Nephron (organoid): ENCODE results near the gene CPD.

Experiments
- H3K27ac Mint-ChIP-seq, 3 experiments: 2 replicates each; pipeline ENCODE4 v1.8.0; 2020; ENCODE audit warnings: mixed read lengths in 3 of 3, mild to moderate bottlenecking in 2 of 3, moderate library complexity in 1 of 3
- H3K27me3 Mint-ChIP-seq: 2 replicates; pipeline ENCODE4 v1.8.0; 2021; ENCODE audit warnings: low read depth, mild to moderate bottlenecking, moderate library complexity, mixed read lengths
- H3K36me3 Mint-ChIP-seq: 2 replicates; pipeline ENCODE4 v1.8.0; 2020; ENCODE audit warnings: low read depth, mixed read lengths
- H3K4me1 Mint-ChIP-seq: 2 replicates; pipeline ENCODE4 v1.8.0; 2020; ENCODE audit warnings: mixed read lengths
- H3K4me3 Mint-ChIP-seq, 3 experiments: 2 replicates each; pipeline ENCODE4 v1.8.0; 2020; ENCODE audit warnings: mild to moderate bottlenecking in 3 of 3, mixed read lengths in 3 of 3, moderate library complexity in 2 of 3
- H3K9me3 Mint-ChIP-seq: 2 replicates; pipeline ENCODE4 v1.8.0; 2020; ENCODE audit warnings: mixed read lengths
- CTCF ChIP-seq, 3 experiments: fragments of 200-600 bp; sonication (generic); IDR thresholded peaks; one replicate each; pipeline ENCODE4 v1.5.0; 2021; ENCODE audit warnings: antibody characterized with exemption in 3 of 3; ENCODE audit not compliant: unreplicated experiment in 3 of 3

Gene CPD

GRCh38 chr17:30393911-30394867, 15.5 kb downstream of the CPD start:
- no peak for TF ChIP-seq CTCF (IDR thresholded peaks at IDR 0.05; ENCODE audit: unreplicated experiment in 3 of 3)
- H3K9me3 Mint-ChIP-seq = no peaks in the 10 kb centered on the region
- peak overlapping the region in 2 of 3 experiments; percentile 12 to 18 for H3K27ac Mint-ChIP-seq
- peaks cover 34% of the 10 kb centered on the region for H3K4me1 Mint-ChIP-seq
- no peak overlapping the region for H3K4me3 Mint-ChIP-seq
- H3K27me3 Mint-ChIP-seq = no peaks in the 10 kb centered on the region
- peaks cover 17% of the 10 kb centered on the region for H3K36me3 Mint-ChIP-seq

GRCh38 chr17:30395398-30396022, 16.8 kb downstream of the CPD start:
- peaks cover 11% of the 10 kb centered on the region for H3K36me3 Mint-ChIP-seq
- no peaks in the 10 kb centered on the region for H3K9me3 Mint-ChIP-seq
- no peaks in the 10 kb centered on the region for H3K27me3 Mint-ChIP-seq
- TF ChIP-seq CTCF (IDR thresholded peaks at IDR 0.05; ENCODE audit: unreplicated experiment in 3 of 3) = no peak
- H3K27ac Mint-ChIP-seq = peak overlapping the region in 1 of 3 experiments; percentile 29
- H3K4me3 Mint-ChIP-seq = no peak overlapping the region
- peaks cover 34% of the 10 kb centered on the region for H3K4me1 Mint-ChIP-seq

DNA sequence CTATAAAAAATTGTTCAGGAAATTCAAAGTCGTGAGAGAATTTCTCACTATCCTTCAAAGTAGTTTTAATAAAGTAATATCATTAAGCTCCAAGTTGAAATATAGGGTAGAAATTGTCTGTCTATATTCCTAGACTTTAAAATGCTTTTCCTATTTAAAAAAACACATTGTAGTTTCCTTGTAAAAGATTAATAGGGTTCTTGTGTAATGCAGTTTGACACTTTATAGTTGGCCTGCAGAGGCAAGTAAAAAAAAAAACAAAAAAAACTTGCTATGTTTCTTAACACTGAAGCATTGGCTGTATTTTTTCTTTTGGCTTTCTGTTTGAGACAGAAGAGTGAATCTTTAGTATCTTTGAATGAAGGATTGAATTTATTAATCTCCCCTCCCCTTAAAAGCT, 17.4 kb downstream of the CPD start:
- no peaks in the 10 kb centered on the region for H3K9me3 Mint-ChIP-seq
- no peaks in the 10 kb centered on the region for H3K27me3 Mint-ChIP-seq
- no peak for TF ChIP-seq CTCF (IDR thresholded peaks at IDR 0.05; ENCODE audit: unreplicated experiment in 3 of 3)
- peaks cover 10% of the 10 kb centered on the region for H3K36me3 Mint-ChIP-seq
- peaks cover 34% of the 10 kb centered on the region for H3K4me1 Mint-ChIP-seq
- H3K27ac Mint-ChIP-seq = peak overlapping the region in 2 of 3 experiments; percentile 3 to 29
- no peak overlapping the region for H3K4me3 Mint-ChIP-seq

DNA sequence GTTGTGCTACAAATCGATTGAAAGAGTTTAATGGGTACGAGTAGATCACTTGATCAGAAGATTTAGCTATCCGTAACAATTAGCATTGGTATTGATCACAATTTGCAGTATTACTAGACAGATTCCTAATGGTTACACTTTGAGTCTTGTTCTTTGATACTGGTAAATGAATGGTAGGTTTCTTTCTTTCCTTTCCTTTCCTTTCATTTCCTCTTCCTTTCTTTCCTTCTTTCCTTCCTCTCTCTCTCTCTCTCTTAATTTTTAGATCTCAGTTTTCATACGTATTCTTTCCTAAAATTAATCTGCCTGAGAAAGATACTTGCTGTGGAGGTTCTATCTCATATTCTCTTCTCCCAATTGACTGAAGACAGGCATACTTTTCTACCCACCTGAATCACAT, 17.9 kb downstream of the CPD start:
- Mint-ChIP-seq H3K36me3 (peaks cover 8% of the 10 kb centered on the region), H3K27ac (peak overlapping the region in 2 of 3 experiments; percentile 3 to 29), H3K4me1 (peaks cover 34% of the 10 kb centered on the region), H3K27me3 (no peaks in the 10 kb centered on the region), H3K4me3 (no peak overlapping the region), H3K9me3 (no peaks in the 10 kb centered on the region)
- no peak for TF ChIP-seq CTCF (IDR thresholded peaks at IDR 0.05; ENCODE audit: unreplicated experiment in 3 of 3)

GRCh38 chr17:30398328-30399041, 19.8 kb downstream of the CPD start:
- H3K9me3 Mint-ChIP-seq = peaks cover 4% of the 10 kb centered on the region
- H3K36me3 Mint-ChIP-seq = peaks cover 22% of the 10 kb centered on the region
- TF ChIP-seq CTCF (IDR thresholded peaks at IDR 0.05; ENCODE audit: unreplicated experiment in 3 of 3) = no peak

More at GRCh38 chr17:30398328-30399041, 19.8 kb downstream of the CPD start:
- Mint-ChIP-seq H3K27ac (no peak overlapping the region), H3K4me1 (peaks cover 24% of the 10 kb centered on the region), H3K4me3 (no peak overlapping the region), H3K27me3 (no peaks in the 10 kb centered on the region)
